Skeletal muscle tissue (tissue), 4 donors: Measurements from ENCODE around the gene LGALS9. TPM values are rescaled to one million over a fixed set of nuclear protein-coding genes. Genes with fewer than 3 reads are reported as not detected.

Experiments
- H3K27ac ChIP-seq: one replicate; pipeline ENCODE4 v1.7.0; 2013; ENCODE audit warnings: mild to moderate bottlenecking, low read depth, low read length, inconsistent platforms
- H3K27me3 ChIP-seq, 3 donors: one replicate each; pipeline ENCODE4 v1.7.0; 2013; ENCODE audit warnings: low read length in 3 of 3; ENCODE audit not compliant: control insufficient read depth in 3 of 3, insufficient read depth in 3 of 3
- H3K36me3 ChIP-seq, 3 donors: one replicate each; pipeline ENCODE4 v1.7.0; 2013; ENCODE audit warnings: low read length in 3 of 3; ENCODE audit not compliant: control insufficient read depth in 3 of 3, insufficient read depth in 3 of 3
- H3K4me1 ChIP-seq, 3 donors: one replicate each; pipeline ENCODE4 v1.7.0; 2013; ENCODE audit warnings: low read length in 3 of 3, mild to moderate bottlenecking in 3 of 3; ENCODE audit not compliant: control insufficient read depth in 3 of 3, insufficient read depth in 3 of 3
- H3K4me3 ChIP-seq, 3 donors: one replicate each; pipeline ENCODE4 v1.7.0; 2013; ENCODE audit warnings: low read length in 3 of 3
- H3K9ac ChIP-seq, 3 donors: one replicate each; pipeline ENCODE4 v1.7.0; 2013; ENCODE audit warnings: low read length in 3 of 3, mild to moderate bottlenecking in 3 of 3, moderate library complexity in 2 of 3, low read depth in 1 of 3
- H3K9me3 ChIP-seq, 3 donors: one replicate each; pipeline ENCODE4 v1.7.0; 2013; ENCODE audit warnings: low read length in 3 of 3; ENCODE audit not compliant: control insufficient read depth in 3 of 3
- total RNA-seq: library from RNA; depleted of rRNA; stranded (reverse); fragments of >200 nt; gene quantifications from one replicate; pipeline ENCODE4 v1.2.3, GENCODE V29; 2014
- donor health status: Osteomylitis.

The LGALS9 gene
- total RNA-seq, 1 donor from 2014 or later = 3.1 TPM

- no peak overlapping the region for H3K9ac ChIP-seq
- H3K27ac ChIP-seq = no peak overlapping the region
- H3K36me3 ChIP-seq = peaks cover 71 to 94% (median 87%) of the 10 kb centered on the region in 3 donors
- H3K4me3 ChIP-seq = no peak overlapping the region
- H3K9me3 ChIP-seq = no peaks in the 10 kb centered on the region
- H3K27me3 ChIP-seq = no peaks in the 10 kb centered on the region
- H3K4me1 ChIP-seq = peaks cover 0 to 5% (median 0%) of the 10 kb centered on the region in 3 donors
Observed at GRCh38 chr17:27612160-27612770, 18.7 kb upstream of the LGALS9 start.

GRCh38 chr17:27613433-27613832 lies 17.6 kb upstream of the LGALS9 start:
- Histone ChIP-seq H3K9ac (no peak overlapping the region), H3K27me3 (no peaks in the 10 kb centered on the region), H3K4me1 (peaks cover 0 to 5% (median 0%) of the 10 kb centered on the region in 3 donors), H3K27ac (no peak overlapping the region), H3K9me3 (no peaks in the 10 kb centered on the region), H3K36me3 (peaks cover 69 to 93% (median 87%) of the 10 kb centered on the region in 3 donors), H3K4me3 (no peak overlapping the region)

- Histone ChIP-seq H3K4me1 (peaks cover 0 to 5% (median 0%) of the 10 kb centered on the region in 3 donors), H3K9ac (no peak overlapping the region), H3K36me3 (peaks cover 63 to 86% (median 79%) of the 10 kb centered on the region in 3 donors), H3K27me3 (no peaks in the 10 kb centered on the region), H3K9me3 (no peaks in the 10 kb centered on the region), H3K4me3 (no peak overlapping the region), H3K27ac (no peak overlapping the region)
Observed at GRCh38 chr17:27615121-27615520, 15.9 kb upstream of the LGALS9 start.

- Histone ChIP-seq H3K36me3 (peaks cover 65 to 88% (median 80%) of the 10 kb centered on the region in 3 donors), H3K9ac (no peak overlapping the region), H3K9me3 (no peaks in the 10 kb centered on the region), H3K27ac (no peak overlapping the region), H3K27me3 (no peaks in the 10 kb centered on the region), H3K4me1 (peaks cover 0 to 2% (median under 1%) of the 10 kb centered on the region in 3 donors), H3K4me3 (no peak overlapping the region)
Observed at GRCh38 chr17:27616414-27616813, 14.6 kb upstream of the LGALS9 start.

- H3K4me1 ChIP-seq = peaks cover 17 to 21% (median 19%) of the 10 kb centered on the region in 3 donors
- no peaks in the 10 kb centered on the region for H3K9me3 ChIP-seq
- H3K27me3 ChIP-seq = no peaks in the 10 kb centered on the region
- no peak overlapping the region for H3K9ac ChIP-seq
- H3K4me3 ChIP-seq = no peak overlapping the region
- peaks cover 69 to 90% (median 78%) of the 10 kb centered on the region in 3 donors for H3K36me3 ChIP-seq
- no peak overlapping the region for H3K27ac ChIP-seq
Observed at GRCh38 chr17:27618417-27618816, 12.6 kb upstream of the LGALS9 start.

GRCh38 chr17:27620721-27621120 lies 10.3 kb upstream of the LGALS9 start:
- peaks cover 66 to 79% (median 72%) of the 10 kb centered on the region in 3 donors for H3K36me3 ChIP-seq
- peaks cover 29 to 33% (median 31%) of the 10 kb centered on the region in 3 donors for H3K4me1 ChIP-seq
- no peak overlapping the region for H3K9ac ChIP-seq

GRCh38 chr17:27621536-27621935 lies 9.5 kb upstream of the LGALS9 start:
- Histone ChIP-seq H3K9ac (no peak overlapping the region), H3K9me3 (no peaks in the 10 kb centered on the region), H3K36me3 (peaks cover 64 to 71% (median 68%) of the 10 kb centered on the region in 3 donors), H3K4me1 (peaks cover 29 to 33% (median 31%) of the 10 kb centered on the region in 3 donors), H3K27me3 (no peaks in the 10 kb centered on the region), H3K27ac (no peak overlapping the region), H3K4me3 (no peak overlapping the region)

More at GRCh38 chr17:27620721-27621120, 10.3 kb upstream of the LGALS9 start:
- no peaks in the 10 kb centered on the region for H3K27me3 ChIP-seq
- H3K4me3 ChIP-seq = no peak overlapping the region
- H3K27ac ChIP-seq = no peak overlapping the region
- no peaks in the 10 kb centered on the region for H3K9me3 ChIP-seq

GRCh38 chr17:27621942-27622559 lies 8.9 kb upstream of the LGALS9 start:
- no peak overlapping the region for H3K27ac ChIP-seq

GRCh38 chr17:27622986-27623385 lies 8.0 kb upstream of the LGALS9 start:
- H3K4me3 ChIP-seq = no peak overlapping the region
- peaks cover 51 to 57% (median 55%) of the 10 kb centered on the region in 3 donors for H3K36me3 ChIP-seq
- no peaks in the 10 kb centered on the region for H3K9me3 ChIP-seq
- peak overlapping the region in 1 of 3 donors; percentile 40 for H3K9ac ChIP-seq
- H3K27ac ChIP-seq = no peak overlapping the region
- no peaks in the 10 kb centered on the region for H3K27me3 ChIP-seq
- H3K4me1 ChIP-seq = peaks cover 29 to 33% (median 31%) of the 10 kb centered on the region in 3 donors

More at GRCh38 chr17:27621942-27622559, 8.9 kb upstream of the LGALS9 start:
- Histone ChIP-seq H3K36me3 (peaks cover 60 to 66% (median 63%) of the 10 kb centered on the region in 3 donors), H3K9me3 (no peaks in the 10 kb centered on the region), H3K4me3 (no peak overlapping the region), H3K4me1 (peaks cover 29 to 33% (median 31%) of the 10 kb centered on the region in 3 donors), H3K9ac (no peak overlapping the region), H3K27me3 (no peaks in the 10 kb centered on the region)

- peaks cover 45 to 51% (median 49%) of the 10 kb centered on the region in 3 donors for H3K36me3 ChIP-seq
- H3K27ac ChIP-seq = peak overlapping the region; percentile 12
- H3K9me3 ChIP-seq = no peaks in the 10 kb centered on the region
Observed at GRCh38 chr17:27623614-27624013, 7.4 kb upstream of the LGALS9 start.

More at GRCh38 chr17:27623614-27624013, 7.4 kb upstream of the LGALS9 start:
- Histone ChIP-seq H3K27me3 (no peaks in the 10 kb centered on the region), H3K4me1 (peaks cover 29 to 33% (median 31%) of the 10 kb centered on the region in 3 donors), H3K9ac (peak overlapping the region in 1 of 3 donors; percentile 25), H3K4me3 (no peak overlapping the region)
